HUES6 (cell line): Measurements from ENCODE around the gene KCTD1.
A peak's percentile ranks its signal among the peaks of the same experiment; 100 is the strongest.

Source experiments
- H3K27ac ChIP-seq: 2 replicates; pipeline ENCODE4 v1.7.0; 2013; ENCODE audit warnings: low read depth, mild to moderate bottlenecking, low read length, inconsistent platforms
- H3K27me3 ChIP-seq: 2 replicates; pipeline ENCODE4 v1.6.1; 2013; ENCODE audit warnings: low read length; ENCODE audit not compliant: control insufficient read depth, insufficient read depth
- H3K36me3 ChIP-seq: 2 replicates; pipeline ENCODE4 v1.6.1; 2013; ENCODE audit warnings: low read length; ENCODE audit not compliant: control insufficient read depth, insufficient read depth
- H3K4me1 ChIP-seq: 2 replicates; pipeline ENCODE4 v1.6.1; 2013; ENCODE audit warnings: low read length; ENCODE audit not compliant: control insufficient read depth, insufficient read depth
- H3K4me3 ChIP-seq: 2 replicates; pipeline ENCODE4 v1.5.1; 2013; ENCODE audit warnings: low read depth, low read length
- H3K9ac ChIP-seq: one replicate; pipeline ENCODE4 v1.6.1; 2013; ENCODE audit warnings: mild to moderate bottlenecking, low read length
- H3K9me3 ChIP-seq: 2 replicates; pipeline ENCODE4 v1.6.1; 2013; ENCODE audit warnings: low read depth, low read length; ENCODE audit not compliant: control insufficient read depth, insufficient read depth

The KCTD1 gene

DNA sequence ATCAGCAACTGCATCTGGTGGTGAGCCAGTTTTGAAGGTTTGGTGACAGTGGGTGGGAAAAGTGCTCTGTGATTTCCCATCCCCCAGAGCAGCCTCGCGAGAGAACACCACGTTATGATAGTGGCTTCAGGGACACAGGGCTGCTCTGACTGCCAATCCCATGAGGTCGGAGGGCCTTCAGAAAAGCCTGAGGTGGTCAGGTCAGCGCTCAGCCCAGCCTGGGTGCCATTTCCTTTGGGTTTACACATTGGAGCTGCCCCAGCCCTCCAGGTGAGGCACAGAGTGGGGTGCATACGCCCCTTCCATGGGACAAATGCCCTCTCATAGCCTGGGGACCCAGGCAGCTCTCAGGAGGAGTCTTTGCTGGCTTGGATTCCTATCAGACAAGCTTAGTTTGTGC is 126.8 kb downstream of the KCTD1 start:
- Histone ChIP-seq H3K27ac (no peak overlapping the region), H3K9ac (no peak overlapping the region), H3K36me3 (no peaks in the 10 kb centered on the region), H3K27me3 (no peaks in the 10 kb centered on the region), H3K4me1 (peaks cover 1% of the 10 kb centered on the region; the same call in 1 of the 2 replicates), H3K4me3 (no peak overlapping the region), H3K9me3 (no peaks in the 10 kb centered on the region)

DNA sequence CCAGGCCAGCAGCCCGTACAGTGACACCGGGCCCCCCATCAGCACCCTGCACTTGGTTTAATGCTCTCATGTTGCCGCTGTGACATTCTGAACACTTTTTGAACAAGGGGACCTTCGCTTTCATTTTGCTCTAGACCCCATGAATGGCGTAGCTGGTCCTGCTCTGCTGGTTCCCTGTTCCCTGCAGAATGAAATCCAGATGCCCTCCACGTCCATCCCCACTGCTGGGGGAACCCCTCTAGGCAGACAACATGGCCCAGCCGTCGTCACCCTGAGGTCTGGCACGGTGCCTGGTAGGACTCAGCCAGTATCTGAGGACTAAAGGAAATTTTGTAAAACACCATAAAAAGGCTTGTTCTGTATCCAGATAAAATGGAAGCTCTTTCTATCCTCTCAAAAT is 128.6 kb downstream of the KCTD1 start:
- Histone ChIP-seq H3K9ac (no peak overlapping the region), H3K4me1 (peaks cover 19% of the 10 kb centered on the region), H3K4me3 (no peak overlapping the region), H3K27ac (no peak overlapping the region), H3K9me3 (no peaks in the 10 kb centered on the region), H3K27me3 (no peaks in the 10 kb centered on the region), H3K36me3 (no peaks in the 10 kb centered on the region)

DNA sequence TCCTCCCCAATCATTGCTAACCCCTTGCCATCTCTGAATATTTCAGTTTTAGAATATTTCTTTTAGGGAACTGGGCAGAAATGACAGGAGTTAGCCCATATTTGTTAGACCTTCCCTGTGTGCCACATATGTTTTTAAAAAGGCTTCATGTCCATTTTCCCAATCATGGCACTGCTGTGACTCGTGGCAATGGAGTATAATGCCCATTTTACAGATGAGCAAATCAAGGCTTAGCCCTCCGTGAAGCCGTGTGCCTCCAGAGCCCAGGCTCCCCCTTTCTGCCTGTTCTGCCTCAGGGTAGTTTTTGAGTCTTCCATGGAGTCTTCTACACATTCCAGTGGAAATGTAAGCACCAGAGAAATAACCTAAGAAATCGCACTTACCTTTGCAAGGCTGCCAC is 130.1 kb downstream of the KCTD1 start:
- Histone ChIP-seq H3K27ac (no peak overlapping the region), H3K4me3 (no peak overlapping the region), H3K9ac (no peak overlapping the region), H3K27me3 (no peaks in the 10 kb centered on the region), H3K36me3 (no peaks in the 10 kb centered on the region), H3K4me1 (peaks cover 29% of the 10 kb centered on the region), H3K9me3 (no peaks in the 10 kb centered on the region)

DNA sequence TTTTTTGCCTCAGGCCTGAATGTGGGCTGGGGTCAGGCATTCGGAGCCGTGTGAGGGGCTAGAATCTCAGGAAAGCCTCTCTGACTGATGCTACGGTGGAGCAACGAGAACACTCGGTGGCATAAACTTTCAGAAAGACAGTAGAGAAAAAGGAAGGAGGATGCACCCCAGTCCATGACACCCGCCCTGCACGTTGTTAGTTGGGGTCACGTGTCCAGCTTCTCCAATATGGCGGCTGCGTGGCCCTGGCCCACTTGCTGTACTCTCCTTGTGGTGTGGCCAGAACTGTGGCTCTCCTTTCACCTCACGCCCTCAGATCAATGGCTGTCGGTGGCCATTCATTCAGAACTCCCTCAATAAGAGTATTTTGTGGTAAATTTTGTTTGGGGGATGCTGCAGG is 131.2 kb downstream of the KCTD1 start:
- Histone ChIP-seq H3K9ac (no peak overlapping the region), H3K4me3 (no peak overlapping the region), H3K27me3 (no peaks in the 10 kb centered on the region), H3K4me1 (peaks cover 29% of the 10 kb centered on the region), H3K9me3 (no peaks in the 10 kb centered on the region), H3K36me3 (no peaks in the 10 kb centered on the region), H3K27ac (no peak overlapping the region)

DNA sequence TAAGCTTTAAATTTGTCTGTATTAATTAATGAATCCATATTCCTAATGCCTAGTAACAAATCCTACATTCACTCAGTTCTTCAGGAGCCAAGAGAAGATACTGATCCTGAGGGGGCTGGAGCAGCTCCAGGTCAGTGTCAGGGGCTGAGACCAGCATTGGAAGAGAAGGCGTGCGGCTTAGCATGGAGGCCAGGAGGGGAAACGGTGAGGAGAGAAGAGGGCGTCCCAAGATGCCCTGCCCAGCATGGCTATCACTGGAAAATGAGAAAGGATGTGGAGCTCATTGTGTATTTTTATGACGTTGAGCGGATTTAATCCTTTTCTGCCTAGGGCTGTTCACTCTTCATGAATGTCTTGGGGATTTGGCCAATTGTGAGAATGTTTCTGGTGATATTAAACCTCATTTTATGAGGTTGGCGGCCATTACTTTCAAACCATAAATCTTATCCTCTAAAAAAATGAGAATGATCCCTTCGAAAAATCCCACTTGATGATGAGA is 131.7 kb downstream of the KCTD1 start:
- no peaks in the 10 kb centered on the region for H3K27me3 ChIP-seq
- H3K9ac ChIP-seq, result no peak overlapping the region
- H3K36me3 ChIP-seq, result no peaks in the 10 kb centered on the region
- H3K4me3 ChIP-seq, result no peak overlapping the region
- H3K9me3 ChIP-seq, result no peaks in the 10 kb centered on the region
- H3K27ac ChIP-seq, result no peak overlapping the region
- peaks cover 29% of the 10 kb centered on the region for H3K4me1 ChIP-seq

DNA sequence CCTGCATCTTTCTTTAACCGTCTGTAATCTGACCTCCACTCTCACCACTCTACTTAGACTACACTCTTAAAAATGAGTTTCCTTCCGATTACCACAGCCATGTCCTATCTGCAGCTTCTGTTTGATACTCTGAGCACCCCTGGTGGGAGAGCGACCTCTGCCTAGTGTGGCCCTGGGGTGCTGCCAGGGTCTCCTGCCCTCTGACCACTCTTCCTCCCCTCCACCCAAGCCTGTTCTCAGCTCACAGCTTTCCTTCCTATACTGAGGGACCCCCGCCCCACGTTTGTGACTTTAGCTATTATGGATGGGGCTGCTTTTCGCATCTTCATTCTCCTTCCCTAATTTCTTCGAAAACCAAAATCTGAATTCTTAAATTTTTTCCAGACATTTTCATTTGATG is 132.7 kb downstream of the KCTD1 start:
- H3K27me3 ChIP-seq, result no peaks in the 10 kb centered on the region
- no peaks in the 10 kb centered on the region for H3K36me3 ChIP-seq
- H3K9me3 ChIP-seq, result no peaks in the 10 kb centered on the region
- H3K4me1 ChIP-seq, result peaks cover 29% of the 10 kb centered on the region
- peak overlapping the region; percentile 6; the same call in 1 of the 2 replicates for H3K4me3 ChIP-seq
- H3K27ac ChIP-seq, result peak overlapping the region; percentile 57
- no peak overlapping the region for H3K9ac ChIP-seq

DNA sequence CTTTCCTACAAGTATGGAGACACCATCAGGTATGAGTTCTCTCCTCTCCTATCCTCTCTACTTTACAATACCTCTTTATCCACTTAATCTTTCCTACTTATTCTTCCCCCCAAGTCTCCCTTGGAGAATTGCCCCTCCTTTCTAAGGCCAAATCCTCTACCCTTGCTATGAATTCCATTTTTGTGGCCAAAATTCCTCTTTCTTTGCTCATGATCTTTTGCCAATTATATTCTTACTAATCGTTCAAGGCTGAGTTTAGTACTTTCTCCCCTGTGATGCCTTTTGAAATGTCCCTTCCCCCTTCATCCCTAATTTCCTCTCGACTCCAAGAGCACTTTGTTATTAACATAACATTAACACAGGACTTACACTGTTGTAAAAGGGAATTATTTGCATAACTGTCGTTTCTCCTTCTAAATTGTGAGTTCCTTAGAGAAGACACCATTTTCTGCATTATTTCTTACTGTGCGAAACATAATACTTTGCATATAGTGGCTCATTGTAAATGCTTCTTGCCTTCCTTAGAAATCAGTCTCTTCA is 133.4 kb downstream of the KCTD1 start:
- Histone ChIP-seq H3K36me3 (no peaks in the 10 kb centered on the region), H3K27ac (peak overlapping the region; percentile 57), H3K27me3 (no peaks in the 10 kb centered on the region), H3K9ac (no peak overlapping the region), H3K9me3 (no peaks in the 10 kb centered on the region), H3K4me1 (peaks cover 29% of the 10 kb centered on the region), H3K4me3 (peak overlapping the region; percentile 6; the same call in 1 of the 2 replicates)

DNA sequence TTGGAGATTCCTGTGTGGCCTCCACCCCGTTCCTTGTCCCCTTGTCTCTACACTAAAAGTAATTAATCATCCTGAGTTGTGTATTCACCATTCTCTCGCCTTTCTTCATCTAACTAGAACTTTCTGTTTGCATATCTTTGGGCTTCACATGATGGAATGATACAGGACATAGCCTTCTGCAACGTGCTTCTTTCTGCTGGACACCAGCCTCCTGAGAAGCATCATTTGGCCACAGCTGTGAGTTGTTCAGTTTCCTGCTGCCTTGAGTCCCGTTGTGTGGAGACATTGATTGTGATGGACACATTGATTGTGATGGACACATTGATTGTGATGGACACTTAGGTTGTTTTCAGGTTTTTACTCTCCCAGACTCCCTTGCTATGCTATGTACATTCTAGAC is 139.3 kb downstream of the KCTD1 start:
- Histone ChIP-seq H3K36me3 (no peaks in the 10 kb centered on the region), H3K4me1 (peaks cover 20% of the 10 kb centered on the region), H3K27ac (no peak overlapping the region), H3K9me3 (no peaks in the 10 kb centered on the region), H3K27me3 (no peaks in the 10 kb centered on the region), H3K4me3 (no peak overlapping the region), H3K9ac (no peak overlapping the region)

DNA sequence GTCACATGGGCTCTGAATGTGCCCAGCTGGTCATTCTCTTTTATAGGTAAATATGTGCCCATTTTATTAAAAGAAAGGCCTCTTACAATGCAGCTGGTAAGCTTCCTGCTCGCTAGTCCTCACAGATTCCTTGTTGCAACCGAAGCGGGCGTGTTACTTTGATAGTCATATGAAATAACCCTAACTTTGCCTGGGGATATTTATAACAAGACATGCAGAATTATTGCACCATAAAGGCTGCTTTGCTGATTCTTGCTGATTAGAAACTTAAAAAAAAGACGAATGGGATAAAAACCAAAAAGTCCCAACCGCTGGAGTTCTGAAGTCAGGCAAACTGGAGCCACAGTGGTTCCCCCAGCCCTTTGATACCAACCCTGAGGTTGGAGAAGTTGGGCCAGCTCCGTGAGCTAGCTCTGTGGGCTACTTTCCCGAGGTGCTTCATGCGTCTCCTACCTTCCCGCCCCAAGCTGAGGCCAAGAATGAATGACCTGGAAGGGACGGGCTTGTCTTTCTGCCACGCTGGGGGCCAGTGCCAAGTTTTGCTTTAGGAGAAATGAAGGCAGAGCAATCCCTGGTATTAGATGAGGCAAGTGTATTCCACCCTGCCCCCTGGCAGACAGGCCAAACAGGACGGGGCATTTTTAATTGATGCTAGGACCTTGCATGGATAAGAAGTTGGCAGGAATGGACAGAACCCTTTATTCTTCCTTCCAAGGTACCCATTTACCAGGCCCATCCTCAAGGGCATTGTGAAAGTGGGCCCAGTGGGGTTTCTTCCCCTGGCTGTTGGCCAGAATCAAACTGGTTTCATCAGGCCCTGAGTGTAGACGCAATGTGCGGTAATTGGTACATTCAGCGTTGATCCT is 140.4 kb downstream of the KCTD1 start:
- H3K27me3 ChIP-seq, result no peaks in the 10 kb centered on the region
- no peak overlapping the region for H3K27ac ChIP-seq

DNA sequence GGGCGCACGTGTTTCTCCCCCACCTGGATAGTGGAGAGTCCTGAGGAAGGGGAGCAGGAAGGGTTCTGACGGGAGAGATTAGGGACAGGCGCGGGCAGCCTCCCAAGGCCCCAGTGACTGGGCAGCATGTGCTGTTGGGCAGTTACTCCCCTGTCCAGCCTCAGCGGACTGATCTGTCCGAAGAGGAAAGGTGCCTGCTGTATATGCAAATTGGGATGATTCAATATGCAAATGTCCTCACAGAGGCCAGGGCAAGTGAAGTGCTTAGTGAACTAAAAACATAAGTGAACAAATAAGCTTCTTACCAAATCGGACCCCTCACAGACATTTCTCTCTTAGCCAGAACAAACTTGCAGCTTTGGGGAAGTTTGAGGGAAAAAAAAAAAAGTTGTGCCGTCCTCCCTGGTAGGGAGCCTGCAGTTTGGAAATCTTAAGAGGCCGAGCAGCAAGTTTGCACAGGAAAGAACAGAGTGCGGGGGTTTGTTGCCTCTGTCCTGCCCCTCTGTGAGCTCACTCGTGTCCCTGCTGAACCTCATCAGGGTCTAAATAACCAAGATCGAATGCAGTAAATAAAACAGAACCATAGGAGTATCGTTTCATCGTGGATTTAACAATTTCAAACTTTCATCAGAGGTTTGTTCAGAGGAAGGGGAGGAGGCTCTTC is 141.4 kb downstream of the KCTD1 start:
- Histone ChIP-seq H3K36me3 (no peaks in the 10 kb centered on the region), H3K27ac (no peak overlapping the region), H3K9me3 (no peaks in the 10 kb centered on the region), H3K9ac (no peak overlapping the region), H3K4me3 (no peak overlapping the region), H3K27me3 (no peaks in the 10 kb centered on the region), H3K4me1 (peaks cover 17% of the 10 kb centered on the region)

More for the DNA sequence above, 140.4 kb downstream of the KCTD1 start:
- H3K4me1 ChIP-seq, result peaks cover 17% of the 10 kb centered on the region
- no peaks in the 10 kb centered on the region for H3K9me3 ChIP-seq
- no peaks in the 10 kb centered on the region for H3K36me3 ChIP-seq
- no peak overlapping the region for H3K9ac ChIP-seq
- H3K4me3 ChIP-seq, result no peak overlapping the region

DNA sequence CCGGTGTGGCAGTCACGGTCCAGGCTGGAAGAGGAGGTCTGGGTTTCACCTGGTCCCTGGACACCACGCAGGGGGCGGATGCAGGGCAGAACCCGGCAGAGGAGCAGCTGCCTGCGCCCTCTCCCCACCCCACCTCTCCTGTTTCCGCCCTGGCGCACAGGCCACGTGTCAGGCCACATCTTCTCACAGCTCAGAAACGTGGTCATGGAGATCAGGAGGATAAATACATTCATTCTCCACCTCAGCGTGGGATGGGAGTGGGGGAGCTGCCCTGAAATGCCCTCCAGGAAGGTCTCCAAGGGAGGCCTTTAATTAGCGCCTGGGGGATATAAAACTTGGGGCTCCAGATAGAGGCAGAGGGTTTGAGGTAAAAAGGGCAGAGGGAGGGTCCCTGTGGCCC is 142.0 kb downstream of the KCTD1 start:
- Histone ChIP-seq H3K4me3 (no peak overlapping the region), H3K4me1 (peaks cover 17% of the 10 kb centered on the region), H3K27ac (no peak overlapping the region), H3K36me3 (no peaks in the 10 kb centered on the region), H3K27me3 (no peaks in the 10 kb centered on the region), H3K9ac (no peak overlapping the region), H3K9me3 (no peaks in the 10 kb centered on the region)
